ACC112 (cell line): ENCODE measurements around the gene CCDC178.

Experiments used
- H2AFZ ChIP-seq: fragments of 200-600 bp; sonication (generic); one replicate; pipeline ENCODE4 v1.6.0; 2017; ENCODE audit warnings: antibody characterized with exemption, low read length; ENCODE audit not compliant: unreplicated experiment
- H3K27ac ChIP-seq: fragments of 200-600 bp; sonication (generic); 2 replicates; pipeline ENCODE4 v1.5.1; 2014; ENCODE audit warnings: low read depth, mild to moderate bottlenecking, antibody characterized with exemption, low read length, moderate library complexity
- H3K27me3 ChIP-seq: fragments of 200-600 bp; sonication (generic); 2 replicates; pipeline ENCODE4 v1.6.1; 2014; ENCODE audit warnings: mild to moderate bottlenecking, antibody characterized with exemption, low read length, moderate library complexity, mixed read lengths; ENCODE audit not compliant: insufficient read depth
- H3K36me3 ChIP-seq: fragments of 200-600 bp; sonication (generic); 2 replicates; pipeline ENCODE4 v1.6.1; 2016; ENCODE audit warnings: mild to moderate bottlenecking, antibody characterized with exemption, low read length, moderate library complexity, mixed read lengths; ENCODE audit not compliant: insufficient read depth
- H3K4me1 ChIP-seq: fragments of 200-600 bp; sonication (generic); one replicate; pipeline ENCODE4 v1.6.1; 2016; ENCODE audit warnings: low read length, mixed read lengths; ENCODE audit not compliant: insufficient read depth, unreplicated experiment, control insufficient read depth
- H3K4me3 ChIP-seq: fragments of 200-600 bp; sonication (generic); 2 replicates; pipeline ENCODE4 v1.5.1; 2014; ENCODE audit warnings: mild to moderate bottlenecking, low read depth, low read length
- H3K79me2 ChIP-seq: fragments of 200-600 bp; sonication (generic); one replicate; pipeline ENCODE4 v1.6.0; 2016; ENCODE audit warnings: low read length; ENCODE audit not compliant: control insufficient read depth, unreplicated experiment, insufficient read depth

Gene CCDC178

DNA sequence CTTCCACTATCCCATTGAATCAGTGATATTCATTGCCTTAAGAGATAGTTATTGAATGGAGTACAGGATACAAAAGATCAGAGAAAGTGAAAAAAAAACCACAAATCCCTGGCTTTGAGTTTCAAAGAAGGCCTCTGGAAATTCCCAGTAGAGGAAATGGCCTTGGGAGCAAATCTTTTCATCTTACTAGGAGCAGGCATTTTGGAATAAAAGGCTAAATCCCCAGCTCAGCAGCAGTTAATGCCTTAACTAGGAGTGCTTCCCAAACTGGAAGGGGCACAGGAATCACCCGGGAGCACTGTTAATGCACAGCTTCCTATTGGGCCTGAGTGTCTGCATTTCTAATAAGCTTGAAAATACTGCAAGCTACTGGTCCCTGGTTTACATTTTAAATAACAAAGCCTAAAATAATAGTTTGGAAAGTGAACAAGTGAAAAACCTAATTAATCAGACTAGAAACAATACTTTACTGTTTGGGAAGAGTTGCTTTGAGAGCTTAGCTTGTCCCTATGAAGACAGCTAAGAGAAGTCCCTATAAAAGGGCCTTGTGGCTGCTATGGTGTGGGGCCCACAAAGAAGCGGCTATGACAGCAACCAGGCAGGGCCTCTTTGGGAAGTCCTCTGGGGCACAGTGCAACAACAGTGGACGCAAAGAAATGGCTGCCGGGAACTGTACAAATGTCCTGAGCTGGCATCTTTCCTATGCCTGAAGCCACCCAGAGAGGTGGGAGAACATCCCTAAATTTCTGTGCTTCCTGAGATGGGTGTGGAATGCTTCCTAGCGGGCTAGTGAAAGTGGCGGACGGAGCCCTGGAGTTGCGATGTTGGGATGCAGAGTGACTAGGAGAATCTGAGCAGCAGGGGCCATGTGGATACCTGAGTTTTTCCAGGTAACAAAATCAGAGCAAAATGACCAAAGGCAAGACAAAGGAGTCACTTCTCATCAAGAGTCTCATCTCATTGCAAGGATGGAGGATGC is 550.6 kb downstream of the CCDC178 start:
- Histone ChIP-seq H3K27ac (no peak overlapping the region), H3K4me1 (no peaks in the 10 kb centered on the region), H3K79me2 (no peaks in the 10 kb centered on the region), H3K4me3 (no peak overlapping the region), H3K36me3 (no peaks in the 10 kb centered on the region), H2AFZ (no peak overlapping the region), H3K27me3 (no peaks in the 10 kb centered on the region; the same call in 1 of the 2 replicates)

DNA sequence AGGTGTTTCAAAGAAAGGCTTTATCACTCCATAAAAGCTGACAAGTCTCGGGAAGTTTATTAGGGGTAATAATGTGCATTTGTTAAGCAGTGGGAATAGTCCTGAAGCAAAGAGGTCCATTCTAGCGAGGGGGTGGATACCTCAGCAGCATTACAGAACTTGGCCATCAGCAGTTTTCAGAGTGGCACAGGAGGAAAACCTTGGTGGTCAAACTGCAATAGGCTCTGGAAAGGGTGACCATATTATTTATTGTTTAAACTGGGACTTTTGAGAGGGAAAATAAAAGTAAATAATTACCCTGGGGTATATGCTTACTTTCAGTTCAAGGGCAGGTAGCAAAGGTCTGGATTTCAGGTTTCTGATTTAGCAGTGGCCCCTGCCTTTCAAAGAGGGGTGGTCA is 552.2 kb downstream of the CCDC178 start:
- no peaks in the 10 kb centered on the region for H3K79me2 ChIP-seq
- no peak overlapping the region for H3K27ac ChIP-seq
- no peak overlapping the region for H3K4me3 ChIP-seq
- H2AFZ ChIP-seq, result no peak overlapping the region
- no peaks in the 10 kb centered on the region for H3K4me1 ChIP-seq
- no peaks in the 10 kb centered on the region for H3K36me3 ChIP-seq
- peaks cover 3% of the 10 kb centered on the region for H3K27me3 ChIP-seq
